Natural killer cell treated with Interleukin-12 subunit alpha and Interleukin-12 subunit beta and Interleukin-15 and Interleukin-18, amount 100 ng/mL, for 72 hours (primary cell): Measurements from ENCODE around the gene PRR33. TPM values are rescaled to one million over a fixed set of nuclear protein-coding genes. Genes with fewer than 3 reads are reported as not detected.
A peak's percentile ranks its signal among the peaks of the same experiment; 100 is the strongest.

Experiments used
- ATAC-seq, 2 donors: fragments of 150-1000 bp; cut with Tn5 transposase in 1 of 2; sonication (Bioruptor Pico), chemical (Tn5 transposase) in 1 of 2; 2 replicates each; pipeline ENCODE4 v1.10.0; 2021
- DNase-seq: peaks from one replicate; pipeline ENCODE4 v3.0.0; 2022; ENCODE audit warnings: low spot score
- H3K27ac Mint-ChIP-seq, 2 donors: 1 replicate in 1 of 2; 2 replicates in 1 of 2; pipeline ENCODE4 v1.8.0; 2022; ENCODE audit warnings: mixed read lengths in 2 of 2, mild to moderate bottlenecking in 1 of 2, moderate library complexity in 1 of 2
- H3K27me3 Mint-ChIP-seq, 2 donors: 1 replicate in 1 of 2; 2 replicates in 1 of 2; pipeline ENCODE4 v1.8.0; 2022; ENCODE audit warnings: mixed read lengths in 2 of 2
- H3K36me3 Mint-ChIP-seq: one replicate; pipeline ENCODE4 v1.8.0; 2022; ENCODE audit warnings: mixed read lengths
- H3K4me1 Mint-ChIP-seq, 2 donors: 1 replicate in 1 of 2; 2 replicates in 1 of 2; pipeline ENCODE4 v1.8.0; 2022; ENCODE audit warnings: low read depth in 2 of 2, mixed read lengths in 2 of 2, mild to moderate bottlenecking in 1 of 2
- H3K4me3 Mint-ChIP-seq: one replicate; pipeline ENCODE4 v1.8.0; 2022; ENCODE audit warnings: mixed read lengths
- H3K9me3 Mint-ChIP-seq: 2 replicates; pipeline ENCODE4 v1.8.0; 2022; ENCODE audit warnings: mixed read lengths
- total RNA-seq, 2 donors: library from RNA; stranded (reverse); gene quantifications; one replicate each; pipeline ENCODE4 v1.2.3, GENCODE V29; 2022

Gene PRR33
- total RNA-seq, 2 donors from 2014 or later: not detected

DNA sequence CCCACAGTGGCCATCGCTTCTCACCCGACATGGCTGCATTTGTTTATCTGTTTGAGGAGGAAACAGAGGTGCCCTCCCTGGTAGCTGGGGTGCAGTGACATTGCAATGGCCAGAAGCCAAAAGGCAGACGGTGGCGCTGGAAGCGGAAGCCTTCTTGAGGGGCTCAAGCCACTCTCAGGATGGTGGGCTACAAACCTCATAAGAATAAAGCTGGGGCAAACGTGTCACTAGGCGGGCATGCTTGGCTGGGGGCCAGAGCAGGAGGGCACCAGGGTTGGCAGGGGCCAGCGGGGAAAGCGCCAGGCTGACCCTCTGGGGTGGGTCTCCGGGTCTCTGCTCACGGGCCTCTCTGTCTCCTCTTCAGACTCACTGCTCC is 40.4 kb upstream of the PRR33 start:
- H3K36me3 Mint-ChIP-seq: no peaks in the 10 kb centered on the region
- no peak overlapping the region for H3K4me3 Mint-ChIP-seq
- peaks cover 12 to 17% of the 10 kb centered on the region in 2 donors for H3K27me3 Mint-ChIP-seq
- peaks cover 4 to 9% of the 10 kb centered on the region in 2 donors for H3K4me1 Mint-ChIP-seq
- ATAC-seq: no peak
- H3K9me3 Mint-ChIP-seq: no peaks in the 10 kb centered on the region
- DNase-seq: no peak
- H3K27ac Mint-ChIP-seq: no peak overlapping the region

DNA sequence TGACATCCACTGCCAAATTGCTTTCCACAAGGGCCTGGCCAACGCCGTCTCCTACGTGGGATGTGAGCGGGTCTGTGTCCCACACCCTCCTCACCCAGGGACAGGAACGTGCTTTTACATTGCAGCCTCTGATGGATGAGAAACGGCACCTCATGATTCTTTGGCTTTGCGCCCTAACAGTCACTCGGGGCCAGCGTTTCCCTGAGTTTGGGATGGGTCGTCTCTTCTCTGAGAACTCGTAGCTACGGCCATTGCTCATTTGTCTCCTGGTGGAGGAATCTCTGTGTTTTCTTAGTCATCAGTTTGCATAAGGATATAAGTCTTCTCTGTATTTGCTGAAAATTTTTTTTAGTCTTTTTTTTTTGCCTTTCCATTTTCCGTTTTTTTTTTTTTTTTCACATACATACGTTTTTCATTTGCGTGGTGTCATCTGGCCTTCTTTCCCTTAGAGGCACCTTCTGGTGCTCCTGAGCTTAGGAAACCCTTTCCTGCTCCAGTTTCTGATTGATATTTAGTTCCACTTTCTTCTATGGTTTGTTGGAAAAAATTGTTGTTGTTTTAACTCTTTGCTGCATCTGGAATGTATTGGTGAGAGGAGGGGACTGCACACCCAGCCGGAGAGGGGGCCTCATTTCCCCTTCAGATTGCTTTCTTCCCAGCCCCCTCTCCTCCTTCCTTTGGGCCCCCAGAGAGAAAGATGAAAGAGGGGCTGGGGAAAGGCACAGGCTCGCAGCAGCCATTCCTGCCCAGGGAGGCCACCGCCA is 39.8 kb upstream of the PRR33 start:
- Mint-ChIP-seq H3K27me3 (peaks cover 12 to 19% of the 10 kb centered on the region in 2 donors), H3K4me3 (no peak overlapping the region), H3K9me3 (no peaks in the 10 kb centered on the region), H3K4me1 (peaks cover 6 to 9% of the 10 kb centered on the region in 2 donors), H3K27ac (no peak overlapping the region), H3K36me3 (no peaks in the 10 kb centered on the region)
- ATAC-seq: no peak
- DNase-seq: no peak

DNA sequence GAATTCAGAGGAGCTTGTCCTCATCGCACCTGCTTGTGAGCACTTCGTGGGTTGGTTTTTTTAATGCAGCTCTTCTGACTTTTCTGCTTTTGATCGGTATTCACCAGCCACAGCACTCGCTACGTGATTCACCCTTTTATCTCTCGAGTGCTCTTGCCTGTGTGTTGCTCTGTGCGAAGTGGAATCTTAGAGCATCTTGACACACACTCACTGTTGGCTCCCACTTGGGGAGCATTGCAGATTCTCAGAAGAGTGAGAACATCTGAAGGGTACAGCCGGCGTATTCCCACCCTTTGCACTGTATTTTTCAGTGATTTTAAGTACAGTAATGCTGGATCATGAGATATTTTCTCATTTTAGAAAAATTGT is 38.8 kb upstream of the PRR33 start:
- DNase-seq (no peak), ATAC-seq (no peak)
- Mint-ChIP-seq H3K27ac (no peak overlapping the region), H3K36me3 (no peaks in the 10 kb centered on the region), H3K4me1 (peaks cover 9% of the 10 kb centered on the region in 2 donors), H3K4me3 (no peak overlapping the region), H3K9me3 (no peaks in the 10 kb centered on the region), H3K27me3 (peaks cover 12 to 21% of the 10 kb centered on the region in 2 donors)

DNA sequence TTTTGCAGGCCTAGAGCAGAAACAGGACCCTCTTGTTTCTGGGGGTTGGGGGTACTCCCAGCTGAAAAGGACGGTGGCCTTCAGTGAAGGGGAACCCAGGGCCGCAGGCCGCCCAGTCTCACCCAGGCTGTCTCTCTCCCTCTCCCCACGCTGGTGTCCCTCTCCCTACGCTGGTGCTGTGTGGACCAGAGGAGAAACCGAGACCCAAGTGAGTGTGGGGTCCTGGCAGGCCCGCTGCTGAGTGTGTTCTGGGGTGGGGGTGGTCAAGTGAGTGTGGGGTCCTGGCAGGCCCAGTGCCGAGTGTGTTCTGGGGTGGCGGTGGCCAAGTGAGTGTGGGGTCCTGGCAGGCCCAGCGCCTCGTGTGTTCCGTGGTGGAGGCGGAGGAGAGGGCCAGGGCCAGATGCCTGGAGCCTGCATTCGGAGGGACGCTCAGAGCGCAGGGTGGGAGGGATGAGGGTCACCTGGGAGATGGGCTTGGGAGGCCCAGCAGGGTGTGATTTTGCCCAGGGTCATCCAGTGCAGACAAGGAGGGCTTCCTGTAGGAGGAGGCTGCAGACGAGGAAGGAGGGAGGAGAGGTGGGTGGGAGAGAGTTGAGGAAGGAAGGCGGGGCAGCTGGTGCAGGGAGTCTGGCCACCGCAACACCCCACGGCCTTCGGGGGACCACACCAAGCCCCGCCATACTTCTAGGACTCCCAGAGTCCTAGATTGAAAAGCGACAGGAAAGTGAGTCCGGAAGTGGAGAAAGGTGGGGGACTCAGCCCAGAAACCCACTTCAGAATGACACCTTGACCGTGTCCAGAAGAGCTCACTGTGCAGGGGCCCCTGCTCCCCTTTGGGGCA is 38.1 kb upstream of the PRR33 start:
- peaks cover 9% of the 10 kb centered on the region in 2 donors for H3K4me1 Mint-ChIP-seq
- H3K27ac Mint-ChIP-seq: no peak overlapping the region
- H3K36me3 Mint-ChIP-seq: no peaks in the 10 kb centered on the region
- H3K9me3 Mint-ChIP-seq: no peaks in the 10 kb centered on the region
- H3K27me3 Mint-ChIP-seq: peaks cover 12 to 21% of the 10 kb centered on the region in 2 donors
- ATAC-seq (no peak), DNase-seq (no peak)
- no peak overlapping the region for H3K4me3 Mint-ChIP-seq

DNA sequence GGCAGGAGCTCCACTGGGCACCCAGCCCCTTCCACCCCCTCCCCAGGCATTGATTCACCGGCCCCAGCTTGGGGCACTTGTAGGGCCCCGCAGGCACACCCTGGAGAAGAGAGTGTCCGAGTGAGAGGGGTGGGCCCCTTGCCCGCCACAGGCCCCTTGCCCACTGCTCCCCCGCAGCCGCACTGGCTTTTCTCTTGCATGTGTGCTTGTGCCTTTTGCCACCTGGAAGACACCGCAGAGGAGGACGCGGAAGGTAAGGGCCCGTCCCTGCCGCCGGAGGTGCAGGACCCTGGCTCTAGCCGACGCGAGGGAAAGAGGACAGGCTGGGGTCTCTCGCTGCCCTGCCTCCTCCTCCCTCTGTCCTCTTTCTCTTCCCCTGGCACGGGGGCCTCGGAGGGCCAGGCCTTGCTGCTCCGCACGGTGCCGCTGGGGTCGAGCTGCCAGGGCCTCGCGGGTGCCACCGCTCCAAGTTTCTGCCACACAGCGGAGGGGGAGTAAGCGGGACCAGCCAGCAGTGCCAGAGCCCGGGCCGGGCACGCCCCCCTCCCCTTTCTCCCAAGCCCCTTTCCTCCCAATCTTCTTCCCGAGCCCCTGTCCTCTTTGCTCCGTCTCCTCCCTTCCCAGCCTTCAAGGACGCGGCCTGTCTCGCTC is 37.3 kb upstream of the PRR33 start:
- Mint-ChIP-seq H3K27ac (no peak overlapping the region), H3K4me1 (peaks cover 9% of the 10 kb centered on the region in 2 donors), H3K27me3 (peaks cover 14 to 21% of the 10 kb centered on the region in 2 donors), H3K9me3 (no peaks in the 10 kb centered on the region), H3K36me3 (no peaks in the 10 kb centered on the region), H3K4me3 (no peak overlapping the region)
- ATAC-seq (no peak), DNase-seq (no peak)

DNA sequence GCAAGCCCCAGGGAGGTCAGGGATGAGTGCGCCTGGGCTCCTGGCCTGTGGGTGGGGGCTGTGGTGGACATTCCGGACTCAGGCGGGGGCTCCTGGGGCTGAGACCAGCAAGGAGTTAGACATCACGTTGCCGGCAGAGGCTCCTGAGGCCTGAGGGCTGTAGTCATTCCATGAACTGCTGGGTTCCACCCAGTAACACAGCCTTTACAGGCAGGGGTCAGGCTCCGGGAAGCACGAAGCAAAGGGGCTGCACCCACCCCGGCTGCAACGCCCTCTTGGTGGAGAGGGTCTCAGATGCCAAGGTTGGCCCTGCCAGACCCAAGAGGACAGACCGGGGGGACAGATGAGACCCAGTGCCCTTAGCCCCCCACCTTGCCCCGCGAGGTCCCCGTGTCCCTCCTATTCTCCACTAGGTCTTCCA is 36.8 kb upstream of the PRR33 start:
- H3K27me3 Mint-ChIP-seq: peaks cover 19 to 21% of the 10 kb centered on the region in 2 donors
- no peak for ATAC-seq
- no peaks in the 10 kb centered on the region for H3K36me3 Mint-ChIP-seq
- no peak overlapping the region for H3K4me3 Mint-ChIP-seq
- H3K9me3 Mint-ChIP-seq: no peaks in the 10 kb centered on the region
- DNase-seq: peak; percentile 54
- H3K27ac Mint-ChIP-seq: no peak overlapping the region
- peaks cover 9 to 12% of the 10 kb centered on the region in 2 donors for H3K4me1 Mint-ChIP-seq

DNA sequence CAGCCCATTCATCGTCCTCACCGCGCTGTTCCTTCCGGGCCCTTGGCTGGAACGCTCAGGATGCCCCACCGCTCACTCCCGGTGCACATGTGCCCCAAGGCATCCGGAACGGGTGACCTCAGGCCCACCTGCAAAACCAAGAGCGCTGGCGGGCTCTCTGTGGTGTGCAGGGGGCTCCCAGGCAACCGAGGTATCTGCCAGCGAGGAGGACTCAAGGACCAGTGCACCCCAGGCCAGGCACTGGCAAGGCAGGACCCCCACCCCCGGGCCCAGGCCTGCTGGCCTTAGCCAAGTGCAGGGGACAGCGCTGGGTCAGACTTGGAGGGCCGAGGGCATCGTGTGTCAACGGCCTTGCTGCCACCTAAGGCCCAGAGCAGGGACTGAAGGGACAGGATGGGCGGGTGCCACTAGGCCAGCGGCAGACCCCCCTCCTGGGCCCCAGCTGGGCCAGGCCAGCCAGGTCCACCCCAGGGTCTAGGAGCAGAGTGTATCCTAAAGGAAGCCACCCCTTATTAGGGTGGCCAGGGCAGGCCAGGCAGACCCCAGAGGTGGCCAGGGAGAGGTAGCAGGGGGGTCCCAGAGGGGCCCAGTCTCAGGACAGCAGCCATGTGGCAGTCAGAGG is 36.3 kb upstream of the PRR33 start:
- DNase-seq: peak; percentile 56
- Mint-ChIP-seq H3K4me1 (peaks cover 4 to 12% of the 10 kb centered on the region in 2 donors), H3K27me3 (peaks cover 15 to 17% of the 10 kb centered on the region in 2 donors), H3K9me3 (no peaks in the 10 kb centered on the region), H3K36me3 (no peaks in the 10 kb centered on the region), H3K27ac (no peak overlapping the region), H3K4me3 (no peak overlapping the region)
- ATAC-seq: peak in 1 of 2 donors; percentile 8

DNA sequence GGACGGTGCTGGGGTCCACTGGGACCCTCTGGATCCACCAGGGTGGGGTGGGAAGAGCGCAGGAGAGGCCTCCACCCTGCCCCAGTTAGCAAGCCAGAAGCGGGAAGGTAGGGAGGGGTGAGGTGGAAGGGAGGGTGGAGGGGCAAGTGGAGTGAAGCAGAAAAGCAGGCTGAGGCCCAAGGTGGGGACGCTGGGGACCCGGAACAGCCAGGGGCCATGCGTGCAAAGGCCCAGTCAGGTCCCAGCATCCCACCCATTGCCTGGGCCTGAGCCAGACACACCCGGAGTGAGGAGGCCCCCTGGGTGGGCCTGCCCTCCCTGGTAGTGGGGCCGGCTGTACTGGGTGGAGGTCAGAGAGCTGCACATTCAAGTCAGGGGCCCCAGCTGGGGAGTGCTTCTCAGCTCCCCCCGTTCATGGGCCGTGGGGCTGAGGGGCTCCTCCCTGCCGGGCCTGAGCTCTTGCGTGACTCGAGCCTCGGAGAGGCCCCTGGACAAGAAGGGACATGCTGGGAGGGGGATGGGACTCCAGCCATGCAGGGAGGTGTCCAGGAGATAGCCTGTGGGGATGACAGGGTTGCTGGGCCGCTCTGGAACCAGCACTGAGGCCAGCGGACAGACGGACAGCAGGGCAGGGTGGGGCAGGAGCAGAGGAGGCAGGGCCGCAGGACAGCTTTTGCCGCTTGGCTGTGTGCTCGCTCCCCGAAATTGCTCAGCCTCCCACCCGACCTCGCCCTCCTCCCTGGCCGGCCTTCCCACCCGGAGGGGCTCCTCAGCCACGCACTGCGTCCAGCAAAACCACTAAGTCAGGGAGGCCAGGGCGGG is 35.5 kb upstream of the PRR33 start:
- DNase-seq (no peak), ATAC-seq (no peak)
- no peaks in the 10 kb centered on the region for H3K36me3 Mint-ChIP-seq
- H3K9me3 Mint-ChIP-seq: no peaks in the 10 kb centered on the region
- H3K4me1 Mint-ChIP-seq: peaks cover 0 to 7% of the 10 kb centered on the region in 2 donors
- peaks cover 8 to 13% of the 10 kb centered on the region in 2 donors for H3K27me3 Mint-ChIP-seq
- H3K4me3 Mint-ChIP-seq: no peak overlapping the region
- no peak overlapping the region for H3K27ac Mint-ChIP-seq

DNA sequence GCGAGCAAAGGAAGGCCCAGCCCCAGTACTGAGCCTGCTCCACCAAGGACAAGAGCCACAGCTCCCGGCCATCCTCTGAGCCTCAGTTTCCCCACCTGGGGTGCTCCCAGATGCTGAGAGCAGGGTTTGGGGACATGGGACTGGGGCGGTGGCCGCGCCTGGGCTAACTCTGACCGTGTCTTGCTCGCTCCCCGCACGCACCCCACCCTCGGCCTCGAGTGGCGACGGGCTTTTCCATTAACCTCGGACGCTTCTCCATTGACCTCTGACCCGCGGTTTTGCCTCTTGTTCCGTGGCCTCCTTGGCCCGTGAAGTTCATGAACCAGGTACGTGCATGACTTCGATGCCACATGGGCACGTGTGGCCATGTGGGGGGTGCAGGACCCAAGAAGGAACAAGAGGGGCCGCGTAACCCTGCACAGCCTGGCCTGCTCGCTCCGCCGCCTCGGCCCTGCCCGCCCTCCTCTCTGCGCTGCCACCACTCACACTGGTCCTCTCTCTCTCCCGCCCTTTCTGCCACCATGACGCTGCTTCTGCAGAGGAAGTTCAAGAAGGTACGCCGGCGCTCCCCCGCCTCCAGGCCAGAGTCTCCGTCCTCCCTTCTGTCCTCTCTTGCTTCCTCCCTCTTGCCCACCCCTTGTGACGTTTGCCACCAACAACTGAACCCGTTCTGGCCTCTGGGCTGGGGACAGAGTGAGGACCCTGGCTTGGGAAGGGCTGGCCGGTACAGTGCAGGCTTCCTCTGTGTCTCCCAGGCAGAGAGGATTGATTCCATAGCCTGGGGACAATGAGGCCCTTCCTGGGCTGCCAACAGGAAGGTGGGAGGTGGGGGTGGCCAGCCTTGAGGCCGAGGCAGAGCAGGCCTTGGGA is 34.7 kb upstream of the PRR33 start:
- ATAC-seq (no peak), DNase-seq (no peak)
- Mint-ChIP-seq H3K27me3 (peaks cover 8% of the 10 kb centered on the region in 2 donors), H3K36me3 (no peaks in the 10 kb centered on the region), H3K9me3 (no peaks in the 10 kb centered on the region), H3K27ac (no peak overlapping the region), H3K4me3 (no peak overlapping the region), H3K4me1 (peaks cover 0 to 7% of the 10 kb centered on the region in 2 donors)

DNA sequence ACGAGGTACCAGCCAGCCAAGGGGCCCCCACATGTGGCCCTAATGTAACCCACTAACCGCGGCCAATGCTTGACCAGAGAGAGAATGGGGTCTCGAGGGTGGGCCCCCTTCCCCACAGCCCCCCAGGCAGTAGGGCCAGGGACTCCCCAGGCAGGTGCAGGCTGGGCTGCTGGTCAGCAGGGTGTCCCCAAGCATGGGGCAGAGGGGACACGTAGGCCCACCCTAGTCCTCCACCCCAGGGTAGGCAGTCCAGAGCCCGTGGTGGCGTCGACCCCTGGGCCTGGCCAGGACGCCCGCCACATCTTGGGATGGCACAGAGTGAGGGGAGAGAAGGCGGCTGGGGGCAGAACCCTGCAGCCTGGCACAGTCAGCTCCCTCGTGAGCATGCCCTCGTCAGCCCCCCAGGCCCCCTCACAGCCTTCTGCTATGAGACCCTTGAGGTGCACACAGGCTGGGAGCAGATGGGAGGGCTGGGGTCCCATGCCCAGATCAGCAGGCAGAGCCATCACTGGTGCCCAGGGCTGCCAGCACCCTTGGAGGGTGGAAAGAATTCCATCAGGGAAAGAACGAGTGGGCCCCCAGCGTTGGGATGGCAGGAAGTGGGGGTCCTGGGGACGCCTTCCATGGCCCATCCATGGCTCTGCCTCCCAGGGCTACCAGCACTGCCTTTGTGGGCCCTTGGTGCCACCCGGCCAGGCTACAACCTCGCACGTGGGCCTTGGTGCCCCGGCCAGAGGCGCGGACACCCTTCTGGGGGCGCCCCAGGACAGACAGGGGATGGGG is 33.9 kb upstream of the PRR33 start:
- Mint-ChIP-seq H3K9me3 (no peaks in the 10 kb centered on the region), H3K36me3 (no peaks in the 10 kb centered on the region), H3K27ac (no peak overlapping the region), H3K27me3 (peaks cover 7 to 8% of the 10 kb centered on the region in 2 donors), H3K4me3 (no peak overlapping the region), H3K4me1 (peaks cover 0 to 7% of the 10 kb centered on the region in 2 donors)
- no peak for DNase-seq
- no peak for ATAC-seq

DNA sequence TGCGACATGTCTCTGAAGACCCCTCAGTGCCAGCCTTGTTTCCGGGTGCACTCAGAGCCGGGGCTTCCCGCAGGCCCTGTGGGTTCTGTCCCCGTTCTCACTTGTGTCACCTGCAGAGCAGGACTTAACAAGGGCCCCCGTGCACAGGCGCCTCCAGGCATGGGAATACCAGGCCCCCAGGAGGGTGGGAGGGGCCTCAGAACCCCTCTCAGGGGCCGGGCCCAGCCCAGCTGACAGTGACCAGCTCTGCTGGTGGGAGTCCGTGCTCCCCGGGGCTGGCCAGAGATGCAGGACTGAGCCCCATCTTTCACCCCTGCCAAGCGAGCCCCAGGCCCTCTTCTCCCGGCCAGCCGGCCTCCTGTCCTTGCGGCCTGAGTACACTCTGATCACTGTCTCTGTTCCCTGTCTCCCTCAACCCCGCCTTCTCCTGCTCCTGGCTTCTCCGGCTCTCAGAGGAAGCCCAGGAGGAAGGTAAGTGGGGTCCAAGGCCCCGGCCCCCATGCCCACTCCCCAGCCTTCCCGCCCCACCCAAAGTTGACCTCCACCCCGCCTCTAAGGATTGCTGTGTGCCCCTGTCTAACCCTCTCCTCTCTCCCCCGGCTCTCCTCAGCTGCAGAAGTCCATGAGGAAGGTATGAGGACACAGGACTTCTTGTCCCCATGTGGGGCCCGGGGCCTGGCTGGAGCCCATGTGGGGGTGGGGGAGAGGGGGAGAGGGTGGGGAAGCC is 33.1 kb upstream of the PRR33 start:
- H3K9me3 Mint-ChIP-seq: no peaks in the 10 kb centered on the region
- ATAC-seq: no peak
- no peak overlapping the region for H3K4me3 Mint-ChIP-seq
- peaks cover 0 to 7% of the 10 kb centered on the region in 2 donors for H3K4me1 Mint-ChIP-seq
- no peak for DNase-seq
- peaks cover 8 to 9% of the 10 kb centered on the region in 2 donors for H3K27me3 Mint-ChIP-seq
- H3K27ac Mint-ChIP-seq: no peak overlapping the region
- no peaks in the 10 kb centered on the region for H3K36me3 Mint-ChIP-seq
